HG03139 (cell line): ENCODE results near the gene OR5AU1.

Experiments
- ATAC-seq: cut with Tn5 transposase; IDR thresholded peaks from one replicate; pipeline ENCODE4 v1.9.1; 2021; ENCODE audit not compliant: unreplicated experiment

OR5AU1 gene

DNA sequence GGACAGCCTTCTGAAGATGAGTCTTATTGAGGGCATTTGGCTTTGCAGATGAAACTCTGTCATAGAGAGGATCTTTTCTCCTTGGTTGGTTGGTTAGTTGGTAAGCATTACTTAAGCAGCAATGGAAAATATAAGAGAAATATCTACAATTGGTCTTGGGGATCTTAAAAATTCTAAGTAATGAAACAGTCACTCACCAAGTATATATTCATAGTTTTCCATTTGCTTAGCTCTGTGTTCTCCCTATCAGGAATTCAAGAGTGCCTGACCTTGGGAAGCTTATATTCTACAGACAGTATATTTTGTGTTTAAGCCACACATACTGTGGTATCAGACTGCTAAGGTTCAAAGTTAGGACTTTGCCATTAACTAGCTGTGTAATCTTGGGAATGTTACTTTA, at the start of gene OR5AU1:
Gene OR5AU1 (minus strand): TSS at position 101 of the 400 bp plus-strand sequence. CDS start 191 bp downstream, outside the sequence.
- ATAC-seq: no peak

DNA sequence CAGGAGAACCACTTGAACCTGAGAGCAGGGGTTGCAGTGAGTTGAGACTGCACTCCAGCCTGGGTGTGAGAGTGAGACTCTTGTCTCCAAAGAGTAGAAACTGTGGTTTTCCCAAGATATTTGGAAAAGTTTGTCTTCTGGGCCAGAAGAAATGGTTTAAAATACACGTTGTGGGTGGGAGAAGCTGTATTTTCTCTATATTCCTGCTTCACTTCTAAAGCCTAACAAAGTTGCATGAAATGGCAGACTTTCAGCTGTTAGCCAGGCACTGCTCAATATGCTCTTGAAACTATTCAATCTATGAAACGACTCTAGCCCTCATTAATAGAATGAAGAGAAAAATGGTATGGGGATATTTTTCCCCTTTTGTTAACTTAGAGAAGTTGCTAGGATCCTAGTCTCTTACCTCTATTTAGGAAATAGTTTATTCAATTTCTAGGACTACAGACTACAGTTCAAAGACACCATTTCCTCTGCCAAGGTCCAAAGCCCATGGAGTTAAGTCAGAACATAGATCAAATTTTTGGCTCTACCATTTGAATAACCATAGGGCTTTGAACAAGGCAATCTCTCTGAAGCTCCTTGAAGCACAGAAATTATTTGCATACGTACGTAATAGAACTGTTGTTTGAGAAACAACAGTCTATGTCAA, 49.3 kb upstream of the OR5AU1 start:
- ATAC-seq: no peak

DNA sequence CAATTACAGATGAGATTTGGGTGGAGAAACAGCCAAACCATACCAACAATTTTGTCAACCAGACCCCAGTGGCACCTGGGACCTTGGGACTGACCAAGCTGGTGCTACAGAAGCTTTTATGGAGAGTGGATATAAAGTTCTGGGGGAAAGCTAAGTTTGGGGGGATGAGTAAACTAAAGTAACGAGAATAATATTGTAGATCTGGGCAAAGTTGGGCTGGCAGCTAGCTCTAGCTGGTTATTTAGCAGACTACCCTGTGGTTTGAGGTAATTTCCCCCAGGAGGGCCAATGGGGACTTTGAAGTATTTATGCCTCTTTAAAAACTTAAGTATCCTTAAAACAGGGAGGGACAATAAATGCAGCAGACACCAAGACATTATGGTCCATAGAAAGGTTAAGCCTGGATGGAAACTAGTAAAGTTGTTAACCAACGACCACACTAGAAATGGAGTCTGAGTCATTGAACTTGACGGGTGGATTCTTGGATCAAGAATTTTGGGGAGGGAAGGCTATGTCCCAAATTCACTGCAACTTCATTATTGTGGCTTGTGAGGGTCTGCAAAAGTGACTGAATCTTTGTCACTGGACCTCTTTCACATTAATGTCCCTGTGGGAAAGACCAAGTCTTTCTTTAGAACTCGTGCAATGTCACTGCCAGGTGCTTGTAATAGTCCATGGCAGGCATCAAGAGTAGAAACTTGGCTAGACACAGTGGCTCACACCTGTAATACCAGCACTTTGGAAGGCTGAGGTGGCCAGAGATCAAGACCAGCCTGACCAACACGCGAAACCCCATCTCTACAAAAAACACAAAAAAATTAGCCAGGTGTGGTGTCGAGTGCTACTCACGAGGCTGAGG, 48.5 kb upstream of the OR5AU1 start:
- no peak for ATAC-seq

DNA sequence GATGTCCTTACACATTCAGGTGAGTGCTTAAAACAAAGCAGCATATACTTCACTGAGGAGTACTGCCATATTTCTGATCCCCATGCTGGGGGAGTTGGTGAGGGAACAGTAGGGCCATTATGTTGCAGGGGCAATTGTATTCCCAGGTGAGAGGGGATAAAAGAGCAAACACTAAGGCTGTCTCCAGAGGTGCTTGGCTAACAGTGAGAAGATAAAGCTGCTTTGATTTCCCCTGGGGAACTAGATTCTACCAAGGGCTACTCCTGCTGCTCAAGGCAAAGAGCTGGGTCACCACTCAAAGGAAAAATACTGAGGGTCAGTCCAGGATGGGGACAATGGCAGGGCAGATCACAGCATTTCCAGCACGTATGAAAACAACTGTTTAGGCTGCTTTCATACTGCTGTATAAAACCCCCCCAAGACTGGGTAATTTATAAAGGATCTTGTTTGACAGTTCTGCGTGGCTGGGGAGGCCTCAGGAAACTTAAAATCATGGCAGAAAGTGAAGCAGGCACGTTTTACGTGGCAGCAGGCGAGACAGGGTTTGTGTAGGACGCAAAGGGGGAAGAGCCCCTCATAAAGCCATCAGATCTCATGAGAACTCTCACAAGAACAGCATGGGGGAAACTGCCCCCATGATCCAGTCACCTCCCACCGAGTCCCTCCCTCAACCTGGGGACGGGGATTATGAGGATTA, 47.8 kb upstream of the OR5AU1 start:
- ATAC-seq: no peak

DNA sequence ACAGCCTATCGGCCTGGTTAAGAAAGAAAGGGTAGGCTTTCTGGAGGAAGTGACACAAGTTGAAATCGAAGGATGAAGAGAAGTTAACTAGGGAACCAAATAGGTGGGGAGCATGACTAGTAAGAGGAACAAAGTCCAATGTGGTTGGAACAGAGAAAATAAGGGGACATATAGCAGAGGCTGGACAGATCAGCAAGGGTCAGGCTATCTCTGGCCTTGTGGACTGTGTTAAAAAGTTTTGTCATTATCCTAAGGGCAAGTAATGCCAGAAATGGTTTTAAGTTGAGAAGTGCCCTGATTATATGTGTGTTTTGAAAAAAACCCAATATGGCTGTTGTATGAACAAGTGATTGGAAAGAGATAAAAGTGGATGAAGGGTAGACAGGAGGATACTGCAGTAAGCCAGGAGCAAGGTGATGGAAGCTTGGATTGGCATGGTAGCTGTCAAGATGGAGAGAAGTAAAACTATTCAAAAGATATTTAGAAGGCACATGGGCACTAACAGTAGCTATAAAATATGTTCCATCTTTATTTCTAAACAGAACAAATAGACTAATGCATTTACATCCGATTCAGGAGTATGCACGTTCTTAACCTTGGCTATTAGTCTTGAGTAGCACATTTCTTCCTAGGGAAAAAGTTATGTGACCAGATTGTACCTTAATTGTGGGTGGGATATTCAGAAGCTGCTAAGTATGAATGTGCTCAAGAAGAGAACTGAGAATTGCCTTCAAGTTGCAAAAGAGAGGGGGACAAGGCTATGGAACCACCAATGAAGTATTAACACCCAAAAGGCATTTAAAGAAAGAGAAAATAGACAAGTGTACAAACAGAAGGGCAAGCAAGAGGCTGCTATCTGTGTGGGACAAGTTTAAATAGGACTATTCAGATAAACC, 46.8 kb upstream of the OR5AU1 start:
- no peak for ATAC-seq

DNA sequence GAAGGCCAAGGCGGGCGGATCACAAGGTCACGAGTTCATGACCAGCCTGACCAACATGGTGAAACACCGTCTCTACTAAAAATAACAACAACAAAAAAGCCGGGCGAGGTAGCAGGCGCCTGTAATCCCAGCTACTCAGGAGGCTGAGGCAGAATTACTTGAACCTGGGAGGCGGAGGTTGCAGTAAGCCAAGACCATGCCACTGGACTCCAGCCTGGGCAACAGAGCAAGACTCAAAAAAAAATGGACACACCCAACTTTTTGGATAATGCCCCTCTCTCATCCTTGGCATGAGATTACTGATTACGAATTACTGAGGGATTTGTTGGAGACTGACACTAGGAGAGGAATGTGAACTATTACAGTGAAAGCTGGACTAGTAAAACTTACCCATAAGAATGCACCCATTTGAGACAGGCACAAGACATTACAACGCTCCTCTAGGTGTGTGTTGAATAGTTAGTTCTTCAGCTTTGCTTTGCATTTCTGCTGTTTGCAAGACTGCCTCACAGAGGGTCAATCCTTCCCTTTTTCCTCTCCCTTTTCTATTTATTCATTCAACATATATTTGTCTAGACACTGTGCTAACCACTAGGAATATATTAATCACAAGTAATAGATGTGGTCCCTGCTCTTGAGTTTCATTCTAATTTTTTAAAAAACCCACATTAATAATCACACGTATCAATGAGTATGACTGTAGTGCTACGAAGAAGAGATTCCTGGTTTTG, 46.0 kb upstream of the OR5AU1 start:
- no peak for ATAC-seq

DNA sequence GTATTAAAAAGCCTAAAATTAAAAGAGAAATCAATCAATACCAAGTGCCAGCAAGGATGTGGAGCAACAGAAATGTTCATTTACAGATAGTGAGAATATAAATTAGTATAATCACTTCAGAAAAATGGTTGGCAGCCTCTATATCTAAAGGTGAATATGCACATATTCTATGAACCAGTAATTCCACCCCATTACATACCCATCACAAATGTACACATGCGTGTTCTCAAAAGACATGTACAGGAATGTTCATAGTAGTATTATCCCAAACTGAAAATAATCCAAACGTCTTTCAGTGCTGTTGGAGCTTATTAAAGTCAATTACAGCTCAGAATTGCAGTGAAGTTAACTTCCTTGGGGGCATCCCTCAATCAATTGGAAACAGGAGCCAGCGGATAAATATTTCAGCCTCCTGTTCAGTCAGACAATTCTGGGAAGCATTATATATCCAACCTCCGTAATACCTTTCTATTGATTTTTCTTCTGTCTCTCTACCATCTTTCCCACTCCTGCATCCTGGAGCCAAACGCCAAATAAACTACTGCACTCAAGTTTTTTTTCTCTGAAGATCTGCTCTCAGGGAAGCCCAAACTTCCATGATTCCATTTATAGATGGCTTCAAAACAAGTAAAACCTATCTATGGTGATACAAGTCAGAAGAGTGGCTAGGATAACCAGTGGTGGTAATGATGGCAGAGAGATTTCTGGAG, 45.0 kb upstream of the OR5AU1 start:
- ATAC-seq: no peak

DNA sequence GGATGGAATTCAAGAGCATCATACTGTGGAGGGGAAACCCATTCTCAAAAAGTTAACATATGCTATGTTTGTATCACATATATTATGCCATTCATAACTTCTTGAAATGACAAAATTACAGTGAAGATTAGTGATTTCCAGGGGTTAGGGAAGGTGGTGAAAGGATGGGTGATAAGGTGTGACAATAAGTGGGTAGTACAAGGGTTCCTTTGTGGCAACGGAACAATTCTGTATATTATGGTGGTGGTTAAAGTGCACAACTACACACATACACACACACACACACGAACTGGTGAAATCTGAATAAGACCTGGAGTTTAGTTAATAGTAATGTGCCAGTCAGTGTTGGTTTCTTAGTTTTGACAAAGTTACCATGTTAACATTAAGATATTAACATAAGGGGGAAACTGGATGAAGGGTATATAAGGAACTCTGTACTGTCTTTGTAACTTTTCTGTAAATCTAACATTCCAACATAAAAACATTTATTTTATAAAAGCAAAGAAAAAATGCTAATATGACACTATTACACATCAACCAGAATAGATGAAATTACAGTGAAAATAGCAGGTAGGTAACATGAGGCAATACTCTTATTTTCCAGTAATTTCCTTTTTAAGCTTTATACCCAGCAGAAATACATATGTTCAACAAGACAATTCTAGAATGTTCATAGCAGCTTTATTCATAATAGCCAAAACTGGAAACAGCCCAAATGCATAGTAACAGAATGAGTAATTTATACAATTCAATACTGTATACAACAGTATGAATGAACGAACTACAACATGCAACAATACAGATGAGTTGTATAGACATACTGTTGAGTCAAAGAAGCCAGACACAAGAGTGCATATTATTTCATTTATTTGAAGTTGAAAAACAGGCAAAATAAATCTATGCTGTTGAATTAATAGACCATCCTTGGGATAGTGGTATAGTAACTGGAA, 44.0 kb upstream of the OR5AU1 start:
- no peak for ATAC-seq

DNA sequence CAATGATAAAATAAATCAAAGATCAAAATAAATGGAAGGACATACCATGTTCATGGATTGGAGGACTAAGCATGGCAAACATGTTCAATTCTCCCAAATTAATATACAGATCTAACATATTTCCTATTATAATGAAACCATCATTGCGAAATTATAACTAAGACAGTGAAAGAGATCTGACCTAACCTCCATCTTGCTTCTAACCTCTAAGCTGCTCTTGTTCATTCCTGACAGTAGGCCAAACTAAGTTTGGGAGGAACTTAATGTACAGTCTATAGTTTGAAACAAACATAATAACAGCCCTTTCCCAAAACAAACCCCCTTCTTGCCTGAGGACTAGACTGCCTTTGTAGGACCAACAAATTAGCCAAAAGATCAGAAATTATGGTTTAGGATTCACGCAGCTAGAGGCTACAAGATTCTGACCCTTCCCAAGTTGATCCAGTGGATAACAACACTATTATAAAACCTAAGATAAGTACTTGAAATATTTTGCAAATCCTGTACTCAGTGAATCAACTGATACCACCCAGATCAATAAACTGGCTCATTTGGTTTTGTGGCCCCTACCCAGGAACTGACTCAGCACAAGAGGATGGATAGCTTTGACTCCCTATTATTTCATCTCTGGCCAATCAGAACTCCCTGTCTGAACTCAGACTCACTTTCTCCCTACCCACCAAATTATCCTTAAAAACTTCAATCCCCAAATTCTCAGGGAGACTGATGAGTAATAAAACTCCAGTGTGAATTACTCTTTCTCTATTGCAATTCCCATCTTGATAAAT, 41.7 kb upstream of the OR5AU1 start:
- no peak for ATAC-seq

DNA sequence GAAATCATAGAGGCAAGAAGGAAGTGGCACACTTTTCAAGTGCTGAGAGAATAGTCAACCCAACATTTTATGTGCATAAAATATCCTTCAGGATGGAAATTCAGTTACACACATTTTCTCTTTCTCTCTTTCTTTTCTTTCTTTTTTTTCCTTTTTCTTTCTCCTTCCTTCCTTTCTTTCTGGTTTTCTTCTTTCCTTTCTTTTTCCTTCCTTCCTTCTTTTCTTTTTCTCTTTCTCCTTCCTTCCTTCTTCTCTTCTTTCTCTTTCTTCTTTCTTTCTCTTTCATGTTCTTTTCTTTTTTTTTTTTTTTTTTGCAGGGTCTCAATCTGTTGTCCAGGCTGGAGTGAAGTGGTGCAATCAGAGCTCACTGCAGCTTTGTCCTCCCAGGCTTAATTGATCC, 38.7 kb upstream of the OR5AU1 start:
- no peak for ATAC-seq

DNA sequence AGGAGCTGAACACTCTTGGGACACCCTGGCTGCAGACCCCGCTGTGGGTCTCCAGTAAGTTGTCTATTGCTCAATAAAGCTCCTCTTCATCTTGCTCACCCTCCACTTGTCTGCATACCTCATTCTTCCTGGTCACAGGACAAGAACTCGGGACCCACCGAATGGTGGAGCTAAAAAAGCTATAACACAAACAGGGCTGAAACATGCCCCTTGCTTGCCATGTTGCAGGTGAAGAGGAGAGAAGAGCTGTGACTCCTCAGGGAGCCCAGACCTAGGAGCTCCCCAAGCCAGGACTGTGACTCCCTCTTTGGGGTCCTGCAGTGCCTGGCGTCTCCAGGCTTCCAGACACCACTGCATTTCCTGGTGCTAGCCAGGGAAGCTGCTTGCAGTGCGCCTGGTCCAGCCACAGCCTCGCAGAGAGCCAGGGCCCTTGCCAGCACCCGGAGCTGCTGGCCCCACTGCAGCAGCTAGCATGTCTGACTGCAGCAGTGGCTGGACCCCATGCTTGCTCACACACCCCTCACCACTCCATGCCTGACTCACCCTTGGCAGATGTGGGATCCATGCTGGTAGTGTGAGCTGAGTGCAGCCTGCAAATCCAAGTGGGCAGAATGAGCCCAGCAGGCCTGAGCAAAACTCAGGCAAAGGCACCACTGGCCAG, 37.1 kb upstream of the OR5AU1 start:
- no peak for ATAC-seq

DNA sequence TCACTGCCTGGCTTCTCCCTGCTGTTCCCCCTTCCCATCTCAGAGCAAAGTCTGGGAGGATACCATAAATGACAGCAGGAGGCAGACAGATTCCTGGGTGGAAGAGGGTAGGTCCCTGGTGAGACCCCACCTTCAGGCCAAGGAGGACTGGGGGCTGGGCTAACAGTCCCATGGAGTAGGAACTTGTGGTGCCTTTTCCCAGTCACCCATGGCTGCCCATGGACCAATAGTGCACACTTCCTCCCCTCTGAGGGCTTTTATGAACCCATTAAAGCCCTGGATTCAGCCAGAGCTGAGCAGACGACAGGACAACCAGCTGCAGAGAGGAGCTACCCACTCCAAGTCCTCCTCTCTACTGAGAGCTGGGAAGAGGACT, 36.6 kb upstream of the OR5AU1 start:
- ATAC-seq: no peak

DNA sequence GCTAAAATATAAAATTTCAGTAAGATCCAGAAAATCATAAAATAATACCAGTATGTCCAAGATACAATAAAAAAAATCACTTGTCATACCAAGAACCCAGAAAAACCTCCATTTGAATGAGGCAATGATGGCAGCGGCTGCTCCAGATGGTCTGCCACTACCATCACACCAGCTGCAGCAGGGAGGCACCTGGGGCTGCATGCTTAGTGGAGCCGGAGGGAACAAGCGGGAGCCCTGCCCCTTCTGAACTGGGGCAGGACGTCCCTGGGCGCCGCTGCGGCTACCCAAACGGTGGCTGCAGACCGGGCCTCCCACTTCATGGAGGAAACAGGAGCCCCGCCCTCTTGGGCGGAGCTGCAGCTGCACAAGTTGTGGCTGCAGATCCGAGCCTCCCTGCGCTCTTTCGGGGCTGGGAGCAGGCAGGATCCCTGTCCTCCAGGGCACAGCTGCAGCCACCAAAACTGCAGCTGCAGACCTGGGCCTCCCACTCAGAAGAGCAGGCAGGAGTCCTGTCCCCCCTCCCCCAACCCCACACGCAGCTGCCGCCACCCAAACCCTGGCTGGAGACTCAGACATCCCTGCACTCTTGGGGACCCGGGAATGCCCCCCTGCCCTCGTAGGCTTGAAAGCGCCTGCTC, 36.1 kb upstream of the OR5AU1 start:
- ATAC-seq: peak; percentile 94

DNA sequence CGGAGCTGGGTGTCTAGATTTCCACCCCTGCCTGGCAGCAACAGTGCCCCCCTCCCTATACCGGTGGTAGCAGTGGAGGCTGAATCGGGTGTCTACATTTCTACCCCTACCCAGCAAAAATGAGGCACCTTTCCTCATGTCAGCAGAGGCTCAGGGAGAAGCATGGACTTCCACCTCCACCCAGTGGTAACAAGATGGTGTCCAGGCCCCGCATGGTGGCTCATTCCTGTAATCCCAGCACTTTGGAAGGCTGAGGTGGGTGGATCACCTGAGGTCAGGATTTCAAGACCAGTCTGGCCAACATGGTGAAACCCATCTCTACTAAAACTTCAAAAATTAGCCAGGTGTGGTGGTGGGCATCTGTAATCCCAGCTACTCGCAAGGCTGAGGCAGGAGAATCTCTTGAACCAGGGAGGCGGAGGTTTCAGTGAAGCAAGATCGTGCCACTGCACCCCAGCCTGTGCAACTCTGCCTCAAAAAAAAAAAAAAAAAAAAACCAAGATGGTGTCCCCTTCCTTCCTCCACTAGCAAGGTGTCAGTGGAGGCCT, 35.5 kb upstream of the OR5AU1 start:
- no peak for ATAC-seq

DNA sequence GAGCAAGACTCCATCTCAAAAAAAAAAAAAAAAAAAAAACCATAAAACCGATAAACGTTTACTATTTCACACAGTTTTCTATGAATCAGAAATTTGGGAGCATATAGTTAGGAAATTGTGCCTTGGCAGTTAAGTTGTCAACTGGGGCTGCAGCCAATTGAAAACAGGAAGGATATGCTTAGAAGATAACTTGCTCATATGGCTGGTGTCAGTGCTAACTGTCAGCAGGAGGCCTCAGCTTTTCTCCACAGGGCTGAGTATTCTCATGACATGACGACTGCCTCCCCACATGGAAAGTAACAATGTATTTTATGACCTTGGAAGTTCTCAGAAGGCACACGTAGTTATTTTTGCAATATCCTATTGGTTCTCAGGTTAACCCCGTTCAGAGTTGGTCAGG, 29.6 kb upstream of the OR5AU1 start:
- no peak for ATAC-seq

DNA sequence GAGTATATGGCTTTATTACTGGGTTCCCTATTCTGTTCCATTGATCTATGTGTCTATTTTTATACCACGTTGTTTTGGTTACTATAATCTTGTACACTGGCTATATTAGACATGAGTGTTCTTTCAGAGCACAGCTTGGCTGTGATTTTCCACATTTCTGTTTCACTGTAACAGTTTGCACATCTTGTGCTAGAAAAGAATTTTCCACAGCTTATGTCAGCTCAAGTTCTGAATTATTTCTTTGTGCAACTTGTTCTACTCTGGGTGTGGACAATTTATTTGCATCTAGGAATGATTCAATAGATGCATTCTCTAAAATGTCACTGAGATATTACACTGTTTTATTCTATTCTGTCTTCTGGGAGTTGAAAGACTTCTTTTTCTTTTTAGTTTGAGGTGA, 28.4 kb upstream of the OR5AU1 start:
- no peak for ATAC-seq
